Neural cell (in vitro differentiated cells): ENCODE results near the gene PLA1A. TPM values are rescaled to one million over a fixed set of nuclear protein-coding genes. Genes with fewer than 3 reads are reported as not detected.

Source experiments
- H2AFZ ChIP-seq: fragments of 200-600, 300-800 bp; sonication (generic), shearing (Covaris generic); 2 replicates; pipeline ENCODE4 v1.6.0; 2014; ENCODE audit warnings: low read depth, mild to moderate bottlenecking, antibody characterized with exemption, low read length, moderate library complexity
- H3F3A ChIP-seq: fragments of 200-600 bp; shearing (Covaris generic); 2 replicates; pipeline ENCODE4 v1.6.1; 2016; ENCODE audit warnings: mild to moderate bottlenecking, moderate library complexity, mixed read lengths, antibody characterized with exemption, low read length; ENCODE audit not compliant: insufficient read depth, poor library complexity, severe bottlenecking
- H3K27ac ChIP-seq: fragments of 200-600, 300-800 bp; sonication (generic), shearing (Covaris generic); 2 replicates; pipeline ENCODE4 v1.5.1; 2014; ENCODE audit warnings: mild to moderate bottlenecking, low read length, moderate library complexity
- H3K27me3 ChIP-seq: fragments of 300-800, 200-600 bp; sonication (generic), shearing (Covaris generic); 2 replicates; pipeline ENCODE4 v1.6.0; 2014; ENCODE audit warnings: mild to moderate bottlenecking, low read depth, low read length, moderate library complexity; ENCODE audit not compliant: insufficient read depth
- H3K36me3 ChIP-seq: fragments of 300-800, 200-600 bp; sonication (generic), shearing (Covaris generic); 2 replicates; pipeline ENCODE4 v1.5.1; 2014; ENCODE audit warnings: mild to moderate bottlenecking, antibody characterized with exemption, low read length, moderate library complexity; ENCODE audit not compliant: insufficient read depth
- H3K4me2 ChIP-seq: fragments of 300-800, 200-600 bp; sonication (generic), shearing (Covaris generic); 2 replicates; pipeline ENCODE4 v1.6.0; 2014; ENCODE audit warnings: mild to moderate bottlenecking, low read length
- H3K4me3 ChIP-seq: fragments of 300-800, 200-600 bp; sonication (generic), shearing (Covaris generic); 2 replicates; pipeline ENCODE4 v1.5.1; 2014; ENCODE audit warnings: mild to moderate bottlenecking, low read length, moderate library complexity
- H3K79me2 ChIP-seq: fragments of 200-600 bp; shearing (Covaris generic); replicated peaks from 2 replicates; pipeline ENCODE4 v1.6.0; 2014; ENCODE audit warnings: mild to moderate bottlenecking, low read length, moderate library complexity; ENCODE audit not compliant: insufficient read depth
- H3K9ac ChIP-seq: fragments of 300-800, 200-600 bp; sonication (generic), shearing (Covaris generic); 2 replicates; pipeline ENCODE4 v1.6.1; 2016; ENCODE audit warnings: mild to moderate bottlenecking, low read length, mixed read lengths
- H3K9me2 ChIP-seq: fragments of 200-600 bp; shearing (Covaris generic); 2 replicates; pipeline ENCODE4 v1.6.1; 2016; ENCODE audit warnings: mild to moderate bottlenecking, low read length, mixed read lengths; ENCODE audit not compliant: insufficient read depth
- H3K9me3 ChIP-seq: fragments of 200-600, 300-800 bp; sonication (generic), shearing (Covaris generic); 2 replicates; pipeline ENCODE4 v1.6.1; 2016; ENCODE audit warnings: mild to moderate bottlenecking, mixed run types, low read length, moderate library complexity, mixed read lengths
- H4K20me1 ChIP-seq: fragments of 200-600 bp; shearing (Covaris generic); 2 replicates; pipeline ENCODE4 v1.6.1; 2016; ENCODE audit warnings: mild to moderate bottlenecking, mixed run types; ENCODE audit not compliant: insufficient read depth
- EP300 ChIP-seq: fragments of 450-650 bp; conservative IDR thresholded peaks from 2 replicates; pipeline ENCODE4 v1.6.1; 2014; ENCODE audit warnings: antibody characterized with exemption, mild to moderate bottlenecking, moderate library complexity; ENCODE audit not compliant: poor library complexity, severe bottlenecking
- EZH2 ChIP-seq: fragments of 200-600, 300-800 bp; shearing (Covaris generic), sonication (generic); IDR thresholded peaks from 2 replicates; pipeline ENCODE4 v1.6.1; 2014; ENCODE audit warnings: antibody characterized with exemption, low read length, borderline replicate concordance, mild to moderate bottlenecking; ENCODE audit not compliant: insufficient read depth, poor library complexity, severe bottlenecking
- MXI1 ChIP-seq: fragments of 450-650 bp; conservative IDR thresholded peaks from 2 replicates; pipeline ENCODE4 v1.6.1; 2014; ENCODE audit warnings: antibody characterized with exemption, mild to moderate bottlenecking; ENCODE audit not compliant: poor library complexity, severe bottlenecking
- POLR2AphosphoS5 ChIP-seq: IDR thresholded peaks from 2 replicates; pipeline ENCODE4 v1.6.1; 2012
- RAD21 ChIP-seq: fragments of 450-650 bp; conservative IDR thresholded peaks from 2 replicates; pipeline ENCODE4 v1.6.1; 2014; ENCODE audit warnings: antibody characterized with exemption, mild to moderate bottlenecking, moderate library complexity
- SMC3 ChIP-seq: fragments of 450-650 bp; conservative IDR thresholded peaks from 2 replicates; pipeline ENCODE4 v1.6.1; 2014; ENCODE audit warnings: antibody characterized with exemption, mild to moderate bottlenecking, moderate library complexity; ENCODE audit not compliant: poor library complexity
- TAF1 ChIP-seq: IDR thresholded peaks from 2 replicates; pipeline ENCODE4 v1.6.1; 2012; ENCODE audit warnings: low read depth
- polyA plus RNA-seq: library from polyadenylated mRNA; depleted of rRNA; stranded (reverse); fragments of >200 nt; gene quantifications from 2 replicates; pipeline ENCODE4 v1.2.3, GENCODE V29; 2014
- TF ChIP-seq, protein P1 (sequence below): IDR thresholded peaks from 2 replicates; pipeline ENCODE4 v1.6.1; 2012; ENCODE audit warnings: borderline replicate concordance
- TF ChIP-seq, protein P2 (sequence below): fragments of 450-650 bp; IDR thresholded peaks from 2 replicates; pipeline ENCODE4 v1.5.1; 2014; ENCODE audit warnings: antibody characterized with exemption, mild to moderate bottlenecking, moderate library complexity; ENCODE audit not compliant: poor library complexity, severe bottlenecking

PLA1A gene
- polyA plus RNA-seq, 1 donor from 2014 or later, result not detected

DNA sequence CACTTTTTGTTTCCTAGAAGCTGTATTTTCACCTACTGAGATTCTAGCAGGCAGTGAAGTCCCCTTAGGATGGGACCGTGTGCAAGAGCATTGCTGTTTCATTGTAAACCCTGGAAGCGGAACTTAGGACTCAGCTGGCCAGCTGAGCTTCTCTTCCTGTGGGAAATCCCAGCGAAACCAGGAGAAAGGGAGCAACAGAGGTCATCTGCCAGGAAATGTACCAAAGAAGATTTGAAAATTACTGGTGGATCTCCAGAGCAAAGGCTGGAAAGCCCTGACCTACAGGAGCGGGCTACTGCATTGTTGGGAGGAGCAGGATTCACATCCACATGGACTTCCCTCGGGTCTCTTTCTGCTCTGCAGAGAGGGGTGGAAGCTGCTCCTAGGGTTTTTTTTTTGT lies 26.0 kb upstream of the PLA1A start:
- Histone ChIP-seq H4K20me1 (no peaks in the 10 kb centered on the region), H3F3A (no peaks in the 10 kb centered on the region), H3K27ac (no peak overlapping the region), H2AFZ (no peak overlapping the region), H3K9me2 (no peaks in the 10 kb centered on the region), H3K36me3 (no peaks in the 10 kb centered on the region), H3K27me3 (no peaks in the 10 kb centered on the region), H3K79me2 (no peaks in the 10 kb centered on the region), H3K4me3 (no peak overlapping the region), H3K4me2 (no peak overlapping the region), H3K9me3 (no peaks in the 10 kb centered on the region), H3K9ac (no peak overlapping the region)
- TF ChIP-seq, protein P1, sequence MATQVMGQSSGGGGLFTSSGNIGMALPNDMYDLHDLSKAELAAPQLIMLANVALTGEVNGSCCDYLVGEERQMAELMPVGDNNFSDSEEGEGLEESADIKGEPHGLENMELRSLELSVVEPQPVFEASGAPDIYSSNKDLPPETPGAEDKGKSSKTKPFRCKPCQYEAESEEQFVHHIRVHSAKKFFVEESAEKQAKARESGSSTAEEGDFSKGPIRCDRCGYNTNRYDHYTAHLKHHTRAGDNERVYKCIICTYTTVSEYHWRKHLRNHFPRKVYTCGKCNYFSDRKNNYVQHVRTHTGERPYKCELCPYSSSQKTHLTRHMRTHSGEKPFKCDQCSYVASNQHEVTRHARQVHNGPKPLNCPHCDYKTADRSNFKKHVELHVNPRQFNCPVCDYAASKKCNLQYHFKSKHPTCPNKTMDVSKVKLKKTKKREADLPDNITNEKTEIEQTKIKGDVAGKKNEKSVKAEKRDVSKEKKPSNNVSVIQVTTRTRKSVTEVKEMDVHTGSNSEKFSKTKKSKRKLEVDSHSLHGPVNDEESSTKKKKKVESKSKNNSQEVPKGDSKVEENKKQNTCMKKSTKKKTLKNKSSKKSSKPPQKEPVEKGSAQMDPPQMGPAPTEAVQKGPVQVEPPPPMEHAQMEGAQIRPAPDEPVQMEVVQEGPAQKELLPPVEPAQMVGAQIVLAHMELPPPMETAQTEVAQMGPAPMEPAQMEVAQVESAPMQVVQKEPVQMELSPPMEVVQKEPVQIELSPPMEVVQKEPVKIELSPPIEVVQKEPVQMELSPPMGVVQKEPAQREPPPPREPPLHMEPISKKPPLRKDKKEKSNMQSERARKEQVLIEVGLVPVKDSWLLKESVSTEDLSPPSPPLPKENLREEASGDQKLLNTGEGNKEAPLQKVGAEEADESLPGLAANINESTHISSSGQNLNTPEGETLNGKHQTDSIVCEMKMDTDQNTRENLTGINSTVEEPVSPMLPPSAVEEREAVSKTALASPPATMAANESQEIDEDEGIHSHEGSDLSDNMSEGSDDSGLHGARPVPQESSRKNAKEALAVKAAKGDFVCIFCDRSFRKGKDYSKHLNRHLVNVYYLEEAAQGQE, result no peak
- TF ChIP-seq MXI1 (no peak), EP300 (no peak), POLR2AphosphoS5 (no peak), EZH2 (no peak), TAF1 (no peak), SMC3 (no peak), RAD21 (no peak)
- TF ChIP-seq, protein P2, sequence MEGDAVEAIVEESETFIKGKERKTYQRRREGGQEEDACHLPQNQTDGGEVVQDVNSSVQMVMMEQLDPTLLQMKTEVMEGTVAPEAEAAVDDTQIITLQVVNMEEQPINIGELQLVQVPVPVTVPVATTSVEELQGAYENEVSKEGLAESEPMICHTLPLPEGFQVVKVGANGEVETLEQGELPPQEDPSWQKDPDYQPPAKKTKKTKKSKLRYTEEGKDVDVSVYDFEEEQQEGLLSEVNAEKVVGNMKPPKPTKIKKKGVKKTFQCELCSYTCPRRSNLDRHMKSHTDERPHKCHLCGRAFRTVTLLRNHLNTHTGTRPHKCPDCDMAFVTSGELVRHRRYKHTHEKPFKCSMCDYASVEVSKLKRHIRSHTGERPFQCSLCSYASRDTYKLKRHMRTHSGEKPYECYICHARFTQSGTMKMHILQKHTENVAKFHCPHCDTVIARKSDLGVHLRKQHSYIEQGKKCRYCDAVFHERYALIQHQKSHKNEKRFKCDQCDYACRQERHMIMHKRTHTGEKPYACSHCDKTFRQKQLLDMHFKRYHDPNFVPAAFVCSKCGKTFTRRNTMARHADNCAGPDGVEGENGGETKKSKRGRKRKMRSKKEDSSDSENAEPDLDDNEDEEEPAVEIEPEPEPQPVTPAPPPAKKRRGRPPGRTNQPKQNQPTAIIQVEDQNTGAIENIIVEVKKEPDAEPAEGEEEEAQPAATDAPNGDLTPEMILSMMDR, result no peak

DNA sequence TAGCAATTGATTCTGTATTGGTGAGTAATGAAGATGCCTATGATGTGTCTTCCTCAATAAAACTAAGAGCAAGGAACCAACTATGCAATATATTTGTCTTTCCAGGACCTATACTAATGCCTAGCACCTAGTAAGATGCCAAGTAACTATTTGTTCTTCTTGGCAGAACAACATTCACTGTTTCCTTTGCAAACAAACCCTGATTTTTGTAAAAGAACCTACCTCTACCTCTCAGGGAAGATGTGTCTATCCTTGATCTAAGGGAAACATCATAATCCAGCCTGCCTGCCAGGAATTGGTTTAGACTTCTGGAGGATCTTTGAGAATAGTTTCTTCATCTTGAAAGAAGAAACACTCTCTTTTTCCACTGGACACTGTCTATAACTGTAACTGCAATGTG lies 22.2 kb upstream of the PLA1A start:
- Histone ChIP-seq H3K4me2 (no peak overlapping the region), H3K36me3 (no peaks in the 10 kb centered on the region), H3K27ac (no peak overlapping the region), H3K27me3 (peaks cover 22% of the 10 kb centered on the region), H3K9me2 (no peaks in the 10 kb centered on the region), H3K79me2 (no peaks in the 10 kb centered on the region), H2AFZ (no peak overlapping the region), H3F3A (no peaks in the 10 kb centered on the region), H3K4me3 (no peak overlapping the region), H3K9ac (no peak overlapping the region), H3K9me3 (no peaks in the 10 kb centered on the region), H4K20me1 (no peaks in the 10 kb centered on the region)
- TF ChIP-seq, protein P1, result no peak
- TF ChIP-seq SMC3, result no peak
- no peak for TF ChIP-seq EP300
- TF ChIP-seq MXI1, result no peak
- no peak for TF ChIP-seq RAD21
- TF ChIP-seq POLR2AphosphoS5, result no peak
- TF ChIP-seq TAF1, result no peak
- TF ChIP-seq EZH2, result no peak
- TF ChIP-seq, protein P2, result no peak
